ENCODE data around the gene GANC.

Gene GANC

GRCh38 chr15:42385980-42386700 lies 113.1 kb downstream of the GANC start:
- no peak for DNase-seq

- no peak for DNase-seq
Observed at GRCh38 chr15:42387603-42388002, 114.6 kb downstream of the GANC start.

GRCh38 chr15:42392309-42393024 lies 119.5 kb downstream of the GANC start:
- no peak for DNase-seq

GRCh38 chr15:42394106-42394505 lies 121.1 kb downstream of the GANC start:
- DNase-seq = no peak

- no peak for DNase-seq
Observed at GRCh38 chr15:42395838-42396237, 122.8 kb downstream of the GANC start.

GRCh38 chr15:42401544-42402454 lies 128.8 kb downstream of the GANC start:
- no peak for DNase-seq

GRCh38 chr15:42402455-42403205 lies 129.6 kb downstream of the GANC start:
- no peak for DNase-seq

GRCh38 chr15:42403389-42403788 lies 130.4 kb downstream of the GANC start:
- DNase-seq = no peak

GRCh38 chr15:42404461-42405235 lies 131.6 kb downstream of the GANC start:
- DNase-seq = no peak

GRCh38 chr15:42405863-42406482 lies 133.0 kb downstream of the GANC start:
- no peak for DNase-seq

All from right hindlimb (tissue), 1 donor.